ENCODE data around the gene COPS8. TPM values are rescaled to one million over a fixed set of nuclear protein-coding genes. Genes with fewer than 3 reads are reported as not detected.

Gene COPS8
- polyA plus RNA-seq, 1 of the 3 experiments (the other 2 are of a cell fraction) = 107 TPM

- POLR2A ChIA-PET = no interaction called here
- CTCF ChIA-PET = no interaction called here
Observed at GRCh38 chr2:237048595-237048994, 37.1 kb upstream of the COPS8 start.

More at GRCh38 chr2:237048595-237048994, 37.1 kb upstream of the COPS8 start:
- TF ChIP-seq TCF12 (IDR thresholded peaks at IDR 0.05) (no peak), CHD2 (IDR thresholded peaks at IDR 0.05; ENCODE audit: low read length, partially characterized antibody) (no peak), FOXJ3 (CRISPR knock-in tag; IDR thresholded peaks at IDR 0.05) (no peak), USF2 (IDR thresholded peaks at IDR 0.05; ENCODE audit: borderline replicate concordance, low read depth, low read length) (no peak), SIN3A (IDR thresholded peaks at IDR 0.05; ENCODE audit: borderline replicate concordance, low read depth, low read length) (no peak), EP300 (IDR thresholded peaks at IDR 0.05; ENCODE audit: borderline replicate concordance in 1 of 2, low read depth in 1 of 2, low read length in 1 of 2) (no peak), IRF3 (IDR thresholded peaks at IDR 0.05; ENCODE audit: low read depth, low read length) (no peak), POLR2AphosphoS5 (IDR thresholded peaks at IDR 0.05; ENCODE audit: low read depth, low read length) (no peak), MXI1 (IDR thresholded peaks at IDR 0.05; ENCODE audit: low read depth, low read length) (no peak), RAD21 (IDR thresholded peaks at IDR 0.05; ENCODE audit: low read length) (no peak), CTCF (IDR thresholded peaks at IDR 0.05) (no peak), FOSL2 (IDR thresholded peaks at IDR 0.05; ENCODE audit: borderline replicate concordance, low read depth) (no peak), YY1 (IDR thresholded peaks at IDR 0.05; ENCODE audit: low read depth) (no peak)
- TF ChIP-seq, protein P1, sequence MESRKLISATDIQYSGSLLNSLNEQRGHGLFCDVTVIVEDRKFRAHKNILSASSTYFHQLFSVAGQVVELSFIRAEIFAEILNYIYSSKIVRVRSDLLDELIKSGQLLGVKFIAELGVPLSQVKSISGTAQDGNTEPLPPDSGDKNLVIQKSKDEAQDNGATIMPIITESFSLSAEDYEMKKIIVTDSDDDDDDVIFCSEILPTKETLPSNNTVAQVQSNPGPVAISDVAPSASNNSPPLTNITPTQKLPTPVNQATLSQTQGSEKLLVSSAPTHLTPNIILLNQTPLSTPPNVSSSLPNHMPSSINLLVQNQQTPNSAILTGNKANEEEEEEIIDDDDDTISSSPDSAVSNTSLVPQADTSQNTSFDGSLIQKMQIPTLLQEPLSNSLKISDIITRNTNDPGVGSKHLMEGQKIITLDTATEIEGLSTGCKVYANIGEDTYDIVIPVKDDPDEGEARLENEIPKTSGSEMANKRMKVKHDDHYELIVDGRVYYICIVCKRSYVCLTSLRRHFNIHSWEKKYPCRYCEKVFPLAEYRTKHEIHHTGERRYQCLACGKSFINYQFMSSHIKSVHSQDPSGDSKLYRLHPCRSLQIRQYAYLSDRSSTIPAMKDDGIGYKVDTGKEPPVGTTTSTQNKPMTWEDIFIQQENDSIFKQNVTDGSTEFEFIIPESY (IDR thresholded peaks at IDR 0.05; ENCODE audit: borderline replicate concordance, low read depth) = no peak
- TF ChIP-seq, protein P2, sequence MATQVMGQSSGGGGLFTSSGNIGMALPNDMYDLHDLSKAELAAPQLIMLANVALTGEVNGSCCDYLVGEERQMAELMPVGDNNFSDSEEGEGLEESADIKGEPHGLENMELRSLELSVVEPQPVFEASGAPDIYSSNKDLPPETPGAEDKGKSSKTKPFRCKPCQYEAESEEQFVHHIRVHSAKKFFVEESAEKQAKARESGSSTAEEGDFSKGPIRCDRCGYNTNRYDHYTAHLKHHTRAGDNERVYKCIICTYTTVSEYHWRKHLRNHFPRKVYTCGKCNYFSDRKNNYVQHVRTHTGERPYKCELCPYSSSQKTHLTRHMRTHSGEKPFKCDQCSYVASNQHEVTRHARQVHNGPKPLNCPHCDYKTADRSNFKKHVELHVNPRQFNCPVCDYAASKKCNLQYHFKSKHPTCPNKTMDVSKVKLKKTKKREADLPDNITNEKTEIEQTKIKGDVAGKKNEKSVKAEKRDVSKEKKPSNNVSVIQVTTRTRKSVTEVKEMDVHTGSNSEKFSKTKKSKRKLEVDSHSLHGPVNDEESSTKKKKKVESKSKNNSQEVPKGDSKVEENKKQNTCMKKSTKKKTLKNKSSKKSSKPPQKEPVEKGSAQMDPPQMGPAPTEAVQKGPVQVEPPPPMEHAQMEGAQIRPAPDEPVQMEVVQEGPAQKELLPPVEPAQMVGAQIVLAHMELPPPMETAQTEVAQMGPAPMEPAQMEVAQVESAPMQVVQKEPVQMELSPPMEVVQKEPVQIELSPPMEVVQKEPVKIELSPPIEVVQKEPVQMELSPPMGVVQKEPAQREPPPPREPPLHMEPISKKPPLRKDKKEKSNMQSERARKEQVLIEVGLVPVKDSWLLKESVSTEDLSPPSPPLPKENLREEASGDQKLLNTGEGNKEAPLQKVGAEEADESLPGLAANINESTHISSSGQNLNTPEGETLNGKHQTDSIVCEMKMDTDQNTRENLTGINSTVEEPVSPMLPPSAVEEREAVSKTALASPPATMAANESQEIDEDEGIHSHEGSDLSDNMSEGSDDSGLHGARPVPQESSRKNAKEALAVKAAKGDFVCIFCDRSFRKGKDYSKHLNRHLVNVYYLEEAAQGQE (IDR thresholded peaks at IDR 0.05; ENCODE audit: low read depth, low read length) = no peak
- TF ChIP-seq, protein P3, sequence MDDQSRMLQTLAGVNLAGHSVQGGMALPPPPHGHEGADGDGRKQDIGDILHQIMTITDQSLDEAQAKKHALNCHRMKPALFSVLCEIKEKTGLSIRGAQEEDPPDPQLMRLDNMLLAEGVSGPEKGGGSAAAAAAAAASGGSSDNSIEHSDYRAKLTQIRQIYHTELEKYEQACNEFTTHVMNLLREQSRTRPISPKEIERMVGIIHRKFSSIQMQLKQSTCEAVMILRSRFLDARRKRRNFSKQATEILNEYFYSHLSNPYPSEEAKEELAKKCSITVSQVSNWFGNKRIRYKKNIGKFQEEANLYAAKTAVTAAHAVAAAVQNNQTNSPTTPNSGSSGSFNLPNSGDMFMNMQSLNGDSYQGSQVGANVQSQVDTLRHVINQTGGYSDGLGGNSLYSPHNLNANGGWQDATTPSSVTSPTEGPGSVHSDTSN (IDR thresholded peaks at IDR 0.05) = no peak
- Histone ChIP-seq H3K9ac (no peak overlapping the region), H3K9me3 (peaks cover 4% of the 10 kb centered on the region; the same call in 1 of the 2 replicates), H3K4me1 (ENCODE audit: control insufficient read depth in 1 of 2, insufficient read depth in 2 of 2, low read depth in 1 of 2, low read length in 1 of 2) (no peaks in the 10 kb centered on the region), H3K27me3 (ENCODE audit: insufficient read depth) (no peaks in the 10 kb centered on the region), H3K4me3 (ENCODE audit: low read depth in 2 of 2, low read length in 1 of 2) (no peak overlapping the region), H3K9me2 (no peaks in the 10 kb centered on the region), H4K20me1 (ENCODE audit: insufficient read depth) (no peaks in the 10 kb centered on the region), H2AFZ (ENCODE audit: low read depth) (no peak overlapping the region), H3K27ac (ENCODE audit: low read depth in 2 of 2, low read length in 1 of 2) (no peak overlapping the region), H3K4me2 (no peak overlapping the region), H3F3A (replicated peaks; ENCODE audit: insufficient read depth) (no peaks in the 10 kb centered on the region), H3K36me3 (replicated peaks in 1 of 2; ENCODE audit: control insufficient read depth in 1 of 2, insufficient read depth in 2 of 2, low read length in 1 of 2) (no peaks in the 10 kb centered on the region), H3K79me2 (ENCODE audit: insufficient read depth) (no peaks in the 10 kb centered on the region)
- DNase-seq = no peak
- WGBS (ENCODE audit: low lambda C conversion rate) = 69% methylated on average over 1 of the region's 1 CpG

All from SK-N-SH (cell line).